MM.1S (cell line): ENCODE results near the gene PPP6R2.

Experiments used
- CTCF ChIP-seq: fragments of 300-600 bp; sonication (generic); IDR thresholded peaks from 2 replicates; pipeline ENCODE4 v1.5.1; 2016; ENCODE audit warnings: antibody characterized with exemption, low read length, mixed read lengths
- EZH2 ChIP-seq: fragments of 300-600 bp; sonication (generic); optimal IDR thresholded peaks from 2 replicates; pipeline ENCODE3; 2017; ENCODE audit warnings: low read depth, mild to moderate bottlenecking, antibody characterized with exemption, low read length, mixed read lengths
- EZH2phosphoT487 ChIP-seq: fragments of 300-600 bp; sonication (generic); IDR thresholded peaks from 2 replicates; pipeline ENCODE4 v1.6.1; 2018; ENCODE audit warnings: antibody characterized with exemption, low read length

GRCh38 chr22:50360578-50360977 is 17.5 kb downstream of the PPP6R2 start:
- no peak for TF ChIP-seq CTCF
- TF ChIP-seq EZH2: no peak
- no peak for TF ChIP-seq EZH2phosphoT487
